GM18505 (cell line): ENCODE results near the gene RPL21.
"Not testable (repeated sequence)": the region's sequence is repeated elsewhere in the genome, so short reads cannot be mapped to it uniquely, and the experiment has no call there.

ENCODE experiments used
- ATAC-seq: cut with Tn5 transposase; IDR thresholded peaks from one replicate; pipeline ENCODE4 v1.9.1; 2021; ENCODE audit not compliant: unreplicated experiment
- POLR2A ChIP-seq: IDR thresholded peaks from 4 replicates; pipeline ENCODE4 v1.6.1; 2011; ENCODE audit warnings: borderline replicate concordance; ENCODE audit not compliant: insufficient read depth, insufficient read length; ENCODE audit errors: extremely low read depth

Gene RPL21

DNA sequence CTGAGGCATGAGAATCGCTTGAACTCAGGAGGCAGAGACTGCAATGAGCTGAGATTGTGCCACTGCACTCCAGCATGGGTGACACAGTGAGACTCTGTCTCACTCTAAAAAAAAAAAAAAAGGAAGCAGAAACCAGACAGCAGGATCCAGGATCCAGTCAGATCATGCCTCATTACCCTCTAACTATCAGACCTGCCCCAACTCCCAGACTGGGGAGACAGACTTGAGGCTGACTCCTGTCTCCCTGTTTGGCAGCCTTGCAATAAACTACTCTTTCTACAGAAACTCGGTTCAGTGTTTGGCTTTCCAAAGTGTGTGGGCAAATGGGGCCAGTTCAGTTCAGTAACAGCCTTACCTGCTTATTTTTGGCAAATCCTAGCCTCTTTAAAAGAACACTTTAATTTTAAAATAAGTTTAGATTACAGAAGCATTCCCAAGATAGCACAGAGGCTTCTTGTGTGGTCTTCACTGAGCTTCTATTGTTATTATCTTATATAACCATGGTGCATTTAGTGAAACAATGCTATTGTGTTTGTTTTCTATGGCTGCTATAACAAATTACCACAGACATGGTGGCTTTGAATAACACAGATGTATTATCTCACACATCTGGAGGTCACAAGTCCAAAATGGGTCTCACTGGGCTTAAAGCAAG, 37.8 kb downstream of the RPL21 start:
- no peak for TF ChIP-seq POLR2A
- ATAC-seq, result no peak

DNA sequence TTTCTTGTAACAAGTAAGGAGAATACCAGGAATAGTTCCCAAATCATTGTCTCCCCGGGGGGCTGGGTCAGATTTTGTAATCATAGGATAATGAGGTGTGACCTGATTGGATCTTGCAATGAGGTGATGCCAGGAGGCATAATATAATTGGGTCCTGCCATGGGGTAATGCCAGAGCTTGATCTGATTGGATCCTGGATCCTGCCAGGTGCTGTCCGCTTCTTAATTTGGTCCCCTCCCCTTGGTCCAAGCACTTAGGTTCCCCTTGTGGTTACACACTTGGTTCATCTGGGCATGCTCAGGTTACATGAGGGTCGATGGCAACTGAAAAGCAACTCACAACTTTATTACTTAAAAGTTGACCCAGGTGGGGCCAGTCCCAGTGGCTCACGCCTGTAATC, 39.4 kb downstream of the RPL21 start:
- no peak for ATAC-seq
- no peak for TF ChIP-seq POLR2A

DNA sequence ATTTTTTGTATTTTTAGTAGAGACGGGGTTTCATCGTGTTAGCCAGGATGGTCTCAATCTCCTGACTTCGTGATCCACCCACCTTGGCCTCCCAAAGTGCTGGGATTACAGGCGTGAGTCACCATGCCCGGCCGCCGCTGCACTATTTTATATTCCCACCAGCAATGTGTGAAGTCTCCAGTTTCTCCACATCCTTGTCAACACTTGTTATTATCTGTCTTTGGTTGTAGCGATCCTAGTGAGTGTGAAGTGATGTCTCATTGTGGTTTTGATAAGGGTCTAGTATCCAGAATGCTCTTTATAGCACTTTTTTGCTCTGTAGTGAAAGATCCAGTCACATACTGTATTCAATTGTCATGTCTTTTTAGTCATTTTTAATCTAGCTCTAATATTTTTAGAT, 40.6 kb downstream of the RPL21 start:
- ATAC-seq, result not testable (repeated sequence)

GRCh38 chr13:27293076-27293691, 41.8 kb downstream of the RPL21 start:
- no peak for TF ChIP-seq POLR2A
- ATAC-seq, result no peak

DNA sequence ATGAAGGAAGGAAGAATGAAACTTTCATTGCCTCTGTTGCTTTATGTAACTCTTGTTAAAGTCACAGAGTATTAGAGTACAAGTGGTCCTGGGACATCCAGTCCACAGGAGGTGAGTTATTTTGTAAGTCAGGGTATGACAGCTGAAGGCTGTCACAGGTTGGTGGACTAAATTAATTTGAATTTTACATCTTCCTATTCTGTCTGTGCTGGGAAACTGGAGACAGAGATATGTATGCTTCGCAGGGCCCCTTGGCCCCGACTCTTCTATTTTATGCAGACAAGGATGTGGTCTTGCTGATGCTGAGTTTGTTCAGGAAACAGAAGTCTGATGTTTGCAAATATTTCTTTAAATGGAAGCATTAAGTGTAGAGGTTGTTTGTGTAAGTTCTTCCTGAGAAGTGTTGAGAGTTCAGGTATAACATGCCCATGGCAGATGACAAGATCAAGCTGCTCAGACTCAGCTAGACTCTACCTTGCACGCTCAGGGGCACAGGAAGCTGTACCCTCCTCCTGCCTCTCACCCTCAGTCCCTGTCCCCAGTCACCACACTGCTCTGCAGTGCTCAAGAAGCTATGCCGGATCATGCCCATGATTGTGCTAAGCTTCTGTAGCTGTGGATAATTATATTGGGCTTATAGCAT, 42.6 kb downstream of the RPL21 start:
- no peak for ATAC-seq
- no peak for TF ChIP-seq POLR2A

DNA sequence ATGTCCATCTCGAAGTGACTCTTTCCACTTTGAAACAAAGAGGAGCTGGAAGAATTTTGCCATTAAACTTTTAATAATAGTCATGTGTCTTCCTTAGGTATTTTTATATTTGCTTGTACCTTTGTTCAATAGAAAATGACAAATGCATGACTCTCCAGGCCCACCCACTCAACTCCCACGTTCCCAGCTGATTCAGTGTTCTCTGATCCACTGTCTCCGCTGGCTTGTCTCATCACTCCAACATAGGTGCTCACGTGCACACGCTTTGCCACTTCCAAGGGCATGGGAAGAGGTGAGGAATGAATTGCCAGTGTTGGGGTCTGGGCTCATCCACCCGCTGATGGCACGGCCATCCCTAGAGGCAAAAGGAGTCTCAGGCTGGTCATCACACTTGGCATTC, 43.7 kb downstream of the RPL21 start:
- no peak for TF ChIP-seq POLR2A
- no peak for ATAC-seq

- TF ChIP-seq POLR2A, result no peak
- ATAC-seq, result no peak
These were observed 44.3 kb downstream of the RPL21 start for GRCh38 chr13:27295660-27296059.

- ATAC-seq, result no peak
- TF ChIP-seq POLR2A, result no peak
These were observed 45.1 kb downstream of the RPL21 start for GRCh38 chr13:27296496-27296895.

DNA sequence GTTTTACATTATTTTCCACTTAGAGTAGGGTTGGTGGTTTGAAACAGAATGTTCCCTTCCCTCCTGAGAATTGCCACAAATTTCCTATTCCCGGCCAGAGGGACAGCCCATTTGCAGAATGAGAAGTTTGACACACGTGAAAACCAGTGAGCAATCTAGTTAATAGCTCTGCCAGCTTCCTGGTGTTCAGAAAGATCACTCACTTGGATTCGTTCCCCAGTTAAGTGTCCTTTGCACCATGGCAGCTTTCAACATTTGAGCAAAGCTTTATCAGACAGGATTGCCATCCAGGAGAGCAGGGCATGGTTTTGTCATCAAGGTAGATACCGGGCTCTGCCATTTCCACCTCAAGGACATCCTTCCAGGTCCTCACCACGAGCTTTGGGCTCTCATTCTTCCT, 47.5 kb downstream of the RPL21 start:
- no peak for ATAC-seq
- no peak for TF ChIP-seq POLR2A

DNA sequence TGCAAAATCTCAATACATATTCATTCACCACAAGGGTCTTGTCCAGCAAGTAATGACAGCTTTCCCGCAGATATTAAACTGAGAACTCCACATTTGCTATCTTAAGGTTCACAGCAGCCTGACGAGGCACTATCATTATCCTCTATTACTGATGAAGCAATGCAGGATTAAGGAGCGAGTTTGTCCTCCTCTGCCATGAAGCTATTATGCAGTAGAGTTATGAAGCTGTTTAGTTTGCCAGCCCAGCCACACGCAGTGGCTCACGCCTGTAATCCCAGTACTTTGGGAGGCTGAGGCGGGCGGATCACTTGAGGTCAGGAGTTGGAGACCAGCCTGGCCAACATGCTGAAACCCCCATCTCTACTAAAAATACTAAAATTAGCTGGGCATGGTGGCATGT, 49.0 kb downstream of the RPL21 start:
- ATAC-seq, result not testable (repeated sequence)

- no peak for TF ChIP-seq POLR2A
- ATAC-seq, result no peak
These were observed 49.7 kb downstream of the RPL21 start for GRCh38 chr13:27300941-27301586.

DNA sequence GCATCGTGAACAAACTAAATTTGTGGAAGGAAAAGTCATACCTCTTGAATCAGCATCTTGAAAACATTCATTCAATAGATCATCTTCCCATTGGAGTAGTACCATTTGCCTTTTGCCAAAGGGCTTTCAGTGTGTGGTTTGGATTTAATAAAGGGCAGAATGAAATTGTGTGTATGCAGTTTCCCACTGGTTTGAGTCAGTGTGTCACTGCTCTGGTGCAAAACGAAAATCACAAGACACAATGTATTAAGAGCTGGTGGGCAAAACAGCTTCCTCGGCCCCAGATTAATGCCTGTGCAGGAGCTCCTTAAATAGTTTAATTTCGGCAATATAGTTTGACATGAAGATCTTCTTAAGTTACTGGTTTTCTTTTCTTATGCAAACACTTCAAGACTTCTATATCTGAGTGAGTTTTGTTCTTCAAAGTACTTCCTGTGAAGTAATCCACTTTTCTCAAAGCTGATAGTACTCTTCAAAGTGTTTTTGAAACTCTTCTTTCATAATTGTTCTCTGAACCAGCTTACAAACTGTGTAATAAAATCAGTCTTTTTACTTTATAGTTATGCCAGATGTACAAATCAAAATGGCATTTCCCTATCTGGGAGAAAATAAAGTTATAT, 51.4 kb downstream of the RPL21 start:
- TF ChIP-seq POLR2A, result no peak
- ATAC-seq, result no peak

DNA sequence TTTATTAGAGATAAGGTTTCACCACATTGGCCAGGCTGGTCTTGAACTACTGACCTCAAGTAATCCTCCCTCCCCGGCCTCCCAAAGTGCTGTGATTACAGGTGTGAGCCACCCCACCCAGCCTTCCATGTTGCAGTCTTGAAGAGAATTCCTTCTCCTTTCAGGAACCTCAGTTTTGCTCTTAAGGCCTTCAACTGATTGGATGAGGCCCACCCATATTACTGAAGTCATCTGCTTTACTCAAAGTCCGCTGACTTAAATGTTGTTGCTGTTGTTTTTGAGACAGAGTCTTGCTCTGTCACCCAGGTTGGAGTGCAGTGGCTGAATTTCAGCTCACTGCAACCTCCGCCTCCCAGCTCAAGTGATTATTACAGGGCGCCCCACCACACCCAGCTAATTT, 52.7 kb downstream of the RPL21 start:
- TF ChIP-seq POLR2A, result no peak
- no peak for ATAC-seq

DNA sequence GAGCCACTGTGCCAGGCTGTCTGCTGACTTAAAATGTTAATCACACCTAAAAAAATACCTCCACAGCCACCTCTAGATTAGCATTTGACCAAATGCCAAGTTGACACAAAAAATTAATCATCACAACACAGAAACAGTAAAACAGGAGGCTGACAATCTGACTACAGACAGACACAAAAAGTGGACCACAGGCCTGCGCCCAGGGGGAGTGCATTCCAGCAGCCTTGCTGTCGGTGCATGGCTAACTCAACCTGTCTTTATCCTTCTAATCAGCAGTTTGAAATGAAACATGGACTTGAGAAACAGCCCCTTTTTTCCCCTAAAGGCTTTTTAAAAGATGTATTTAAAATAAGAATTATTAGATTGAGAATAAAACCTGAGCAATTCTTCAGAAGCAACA, 53.3 kb downstream of the RPL21 start:
- TF ChIP-seq POLR2A, result no peak
- ATAC-seq, result no peak
